Testis (tissue), 3 donors: ENCODE measurements around the gene VSTM1. TPM values are rescaled to one million over a fixed set of nuclear protein-coding genes. Genes with fewer than 3 reads are reported as not detected.
"Not testable (repeated sequence)": the region's sequence is repeated elsewhere in the genome, so short reads cannot be mapped to it uniquely, and the experiment has no call there.

Experiments
- DNase-seq: peaks from one replicate; pipeline ENCODE4 v3.0.0-alpha.2; 2019
- H3K27ac ChIP-seq, 2 donors: fragments of 200-600 bp; sonication (generic); one replicate each; pipeline ENCODE4 v1.5.1; 2019
- H3K27me3 ChIP-seq: fragments of 200-600 bp; sonication (generic); one replicate; pipeline ENCODE4 v1.5.1; 2019
- H3K36me3 ChIP-seq: fragments of 200-600 bp; sonication (generic); one replicate; pipeline ENCODE4 v1.5.1; 2017; ENCODE audit warnings: low read depth; ENCODE audit errors: missing control alignments
- H3K4me1 ChIP-seq: fragments of 200-600 bp; sonication (generic); one replicate; pipeline ENCODE4 v1.5.1; 2019
- H3K4me3 ChIP-seq, 2 donors: fragments of 200-600 bp; sonication (generic); one replicate each; pipeline ENCODE4 v1.5.1; 2017 to 2019
- H3K9me3 ChIP-seq: fragments of 200-600 bp; sonication (generic); one replicate; pipeline ENCODE4 v1.5.1; 2017
- CTCF ChIP-seq, 3 experiments: fragments of 450-650 bp in 2 of 3; fragments of 200-600 bp in 1 of 3; sonication (generic) in 1 of 3; IDR thresholded peaks; one replicate each; pipeline ENCODE4 v1.5.1; 2016 to 2019; ENCODE audit warnings: antibody characterized with exemption in 3 of 3, mild to moderate bottlenecking in 2 of 3, moderate library complexity in 1 of 3
- POLR2A ChIP-seq: fragments of 450-650 bp; IDR thresholded peaks from one replicate; pipeline ENCODE4 v1.6.1; 2017; ENCODE audit warnings: antibody characterized with exemption, mild to moderate bottlenecking, moderate library complexity
- WGBS, 2 donors: methylation state at CpG; one replicate each; pipeline ENCODE4 v1.1.5; 2018; 5-methylcytosine and 5-hydroxymethylcytosine counted together
- intact Hi-C: fragments of 100-400 bp; cut with DNase I; formaldehyde crosslinking; loops from one replicate; pipeline ENCODE4 v1.15.1; 2023; ENCODE audit warnings: low total_unique reads
- polyA plus RNA-seq: library from polyadenylated mRNA; stranded (reverse); fragments of 350-450 nt; fragmentation: Illumina TruSeq; extraction: RNeasy Lipid Tissue Mini Kit (QIAGEN cat#74804); gene quantifications from one replicate; pipeline ENCODE4 v1.2.3, GENCODE V29; 2014; ENCODE audit warnings: low read depth, low replicate concordance; ENCODE audit not compliant: insufficient read depth
- total RNA-seq, 2 donors: library from RNA; depleted of rRNA; stranded (reverse); fragments of >200 nt; gene quantifications; one replicate each; pipeline ENCODE4 v1.2.3, GENCODE V29; 2016

VSTM1 gene
- total and polyA plus RNA-seq, 3 donors from 2014 or later, result 1.4 TPM; not detected in 2

GRCh38 chr19:54047616-54048015, 16.1 kb downstream of the VSTM1 start:
- no peaks in the 10 kb centered on the region for H3K27me3 ChIP-seq
- no peaks in the 10 kb centered on the region for H3K9me3 ChIP-seq
- no peaks in the 10 kb centered on the region for H3K36me3 ChIP-seq
- no peaks in the 10 kb centered on the region for H3K4me1 ChIP-seq
- TF ChIP-seq CTCF (IDR thresholded peaks at IDR 0.05) (no peak), POLR2A (no peak)
- intact Hi-C loops, result no loop called here
- H3K4me3 ChIP-seq, result no peak overlapping the region
- no peak for DNase-seq
- WGBS, 2 donors, result 86 to 91% methylated on average over 4 of the region's 4 CpGs
- no peak overlapping the region for H3K27ac ChIP-seq

GRCh38 chr19:54045771-54046170, 17.9 kb downstream of the VSTM1 start:
- intact Hi-C loops, result no loop called here
- Histone ChIP-seq H3K4me1 (no peaks in the 10 kb centered on the region), H3K27ac (no peak overlapping the region), H3K9me3 (no peaks in the 10 kb centered on the region), H3K36me3 (no peaks in the 10 kb centered on the region), H3K27me3 (no peaks in the 10 kb centered on the region), H3K4me3 (no peak overlapping the region)
- no peak for DNase-seq
- no peak for TF ChIP-seq CTCF (IDR thresholded peaks at IDR 0.05)
- TF ChIP-seq POLR2A, result no peak
- 89 to 92% methylated on average over 2 of the region's 2 CpGs for WGBS, 2 donors

DNA sequence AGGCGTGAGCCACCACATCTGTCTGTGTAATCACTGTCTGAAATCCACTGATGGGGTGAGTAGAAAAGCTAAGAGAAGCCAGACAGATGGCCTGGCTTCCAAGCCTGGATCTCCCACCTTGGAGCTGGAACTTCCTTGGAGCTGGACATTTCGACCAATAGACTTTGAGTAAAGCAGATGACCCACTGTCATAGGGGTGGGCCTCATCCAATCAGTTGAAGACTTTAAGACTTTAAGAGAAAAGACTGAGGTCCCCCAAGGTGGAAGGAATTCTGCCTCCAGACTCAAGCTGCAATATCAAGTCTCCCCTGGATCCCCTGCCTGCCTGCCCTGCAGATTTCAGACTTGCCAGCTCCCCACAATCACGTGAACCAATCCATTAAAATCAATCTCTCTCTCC, 20.7 kb downstream of the VSTM1 start:
- no peaks in the 10 kb centered on the region for H3K36me3 ChIP-seq
- H3K27ac ChIP-seq, result no peak overlapping the region
- TF ChIP-seq CTCF (IDR thresholded peaks at IDR 0.05) (no peak), POLR2A (no peak)
- H3K4me1 ChIP-seq, result no peaks in the 10 kb centered on the region
- DNase-seq, result no peak
- intact Hi-C loops, result no loop called here
- 83 to 86% methylated on average over 3 of the region's 3 CpGs for WGBS, 2 donors
- no peaks in the 10 kb centered on the region for H3K27me3 ChIP-seq
- no peak overlapping the region for H3K4me3 ChIP-seq
- no peaks in the 10 kb centered on the region for H3K9me3 ChIP-seq

GRCh38 chr19:54041969-54042606, 21.6 kb downstream of the VSTM1 start:
- Histone ChIP-seq H3K27me3 (no peaks in the 10 kb centered on the region), H3K27ac (no peak overlapping the region), H3K4me3 (no peak overlapping the region), H3K36me3 (no peaks in the 10 kb centered on the region), H3K9me3 (no peaks in the 10 kb centered on the region), H3K4me1 (no peaks in the 10 kb centered on the region)
- DNase-seq, result no peak
- TF ChIP-seq CTCF (IDR thresholded peaks at IDR 0.05) (no peak), POLR2A (no peak)
- 55 to 67% methylated on average over 9 of the region's 9 CpGs for WGBS, 2 donors
- intact Hi-C loops, result no loop called here

GRCh38 chr19:54040003-54040402, 23.7 kb downstream of the VSTM1 start:
- TF ChIP-seq POLR2A (no peak), CTCF (IDR thresholded peaks at IDR 0.05) (no peak)
- 87 to 89% methylated on average over 4 of the region's 4 CpGs for WGBS, 2 donors
- no peaks in the 10 kb centered on the region for H3K27me3 ChIP-seq

GRCh38 chr19:54036542-54036941, 27.2 kb downstream of the VSTM1 start:
- H3K36me3 ChIP-seq, H3K27me3 ChIP-seq, H3K4me3 ChIP-seq, H3K9me3 ChIP-seq, intact Hi-C loops, H3K4me1 ChIP-seq, H3K27ac ChIP-seq, DNase-seq: not testable (repeated sequence)
- 79 to 90% methylated on average over 5 of the region's 5 CpGs for WGBS, 2 donors

More at GRCh38 chr19:54040003-54040402, 23.7 kb downstream of the VSTM1 start:
- Histone ChIP-seq H3K4me1 (no peaks in the 10 kb centered on the region), H3K4me3 (no peak overlapping the region), H3K9me3 (no peaks in the 10 kb centered on the region), H3K36me3 (no peaks in the 10 kb centered on the region), H3K27ac (no peak overlapping the region)
- no peak for DNase-seq
- intact Hi-C loops, result no loop called here
